Coronary artery (tissue), 2 donors: ENCODE results near the gene CYP2A13.

Source experiments
- DNase-seq: peaks from one replicate; pipeline ENCODE4 v3.0.0-alpha.2; 2017; ENCODE audit warnings: low spot score
- H3K27ac ChIP-seq, 2 donors: fragments of 200-600 bp; sonication (generic); one replicate each; pipeline ENCODE4 v1.5.1; 2016 to 2019
- H3K4me3 ChIP-seq: fragments of 200-600 bp; sonication (generic); 2 replicates; pipeline ENCODE4 v1.5.1; 2016; ENCODE audit warnings: mild to moderate bottlenecking, moderate library complexity
- TF ChIP-seq, protein P1 (sequence below): fragments of 200-600 bp; sonication (generic); IDR thresholded peaks from one replicate; pipeline ENCODE4 v1.5.1; 2019; ENCODE audit warnings: antibody characterized with exemption

CYP2A13 gene

DNA sequence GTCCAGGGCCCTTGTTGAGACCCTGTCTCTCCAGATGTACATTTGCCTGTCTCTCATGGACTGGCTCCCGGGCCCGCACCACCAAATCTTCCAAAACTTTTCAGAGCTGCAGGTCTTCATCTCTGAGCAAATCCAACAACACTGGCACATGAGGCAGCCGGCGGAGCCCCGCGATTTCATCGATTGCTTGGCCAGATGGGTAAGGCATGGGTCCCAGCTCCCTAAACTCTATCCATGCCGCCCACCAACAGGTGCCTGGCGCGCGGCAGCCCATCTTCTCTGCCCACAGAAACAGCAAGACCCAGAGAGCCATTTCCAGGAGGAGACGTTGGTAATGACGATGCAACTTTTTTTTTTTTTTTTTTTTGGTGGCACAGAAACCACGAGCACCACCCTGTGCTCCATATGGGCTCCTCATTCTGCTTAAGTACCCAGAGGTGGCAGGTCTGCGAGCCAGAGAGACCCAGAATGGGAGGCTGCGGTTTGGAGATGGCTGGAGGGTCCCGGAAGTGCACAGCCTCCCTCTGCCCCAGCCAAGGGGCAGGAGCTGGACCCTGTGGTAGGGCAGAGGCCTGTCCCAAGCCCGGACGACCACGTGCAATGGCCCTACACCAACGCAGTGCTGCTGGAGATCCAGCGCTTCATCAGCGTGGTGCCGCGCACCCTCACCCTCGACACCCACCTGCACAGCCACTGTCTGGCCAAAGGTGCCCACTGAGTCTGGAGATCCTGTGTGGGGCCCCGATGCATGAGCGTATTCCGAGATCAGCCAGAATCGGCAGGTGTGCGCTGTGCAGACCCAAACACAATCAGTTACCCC lies 48.6 kb downstream of the CYP2A13 start:
- no peak overlapping the region for H3K27ac ChIP-seq
- no peak overlapping the region for H3K4me3 ChIP-seq
- TF ChIP-seq, protein P1, sequence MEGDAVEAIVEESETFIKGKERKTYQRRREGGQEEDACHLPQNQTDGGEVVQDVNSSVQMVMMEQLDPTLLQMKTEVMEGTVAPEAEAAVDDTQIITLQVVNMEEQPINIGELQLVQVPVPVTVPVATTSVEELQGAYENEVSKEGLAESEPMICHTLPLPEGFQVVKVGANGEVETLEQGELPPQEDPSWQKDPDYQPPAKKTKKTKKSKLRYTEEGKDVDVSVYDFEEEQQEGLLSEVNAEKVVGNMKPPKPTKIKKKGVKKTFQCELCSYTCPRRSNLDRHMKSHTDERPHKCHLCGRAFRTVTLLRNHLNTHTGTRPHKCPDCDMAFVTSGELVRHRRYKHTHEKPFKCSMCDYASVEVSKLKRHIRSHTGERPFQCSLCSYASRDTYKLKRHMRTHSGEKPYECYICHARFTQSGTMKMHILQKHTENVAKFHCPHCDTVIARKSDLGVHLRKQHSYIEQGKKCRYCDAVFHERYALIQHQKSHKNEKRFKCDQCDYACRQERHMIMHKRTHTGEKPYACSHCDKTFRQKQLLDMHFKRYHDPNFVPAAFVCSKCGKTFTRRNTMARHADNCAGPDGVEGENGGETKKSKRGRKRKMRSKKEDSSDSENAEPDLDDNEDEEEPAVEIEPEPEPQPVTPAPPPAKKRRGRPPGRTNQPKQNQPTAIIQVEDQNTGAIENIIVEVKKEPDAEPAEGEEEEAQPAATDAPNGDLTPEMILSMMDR = no peak
- DNase-seq = no peak

GRCh38 chr19:41144403-41144802 lies 56.2 kb downstream of the CYP2A13 start:
- TF ChIP-seq, protein P1 = peak; percentile 57
- Histone ChIP-seq H3K27ac (no peak overlapping the region), H3K4me3 (no peak overlapping the region)
- no peak for DNase-seq
